Coronary artery (tissue), 2 donors: Measurements from ENCODE around the gene ZSWIM3.

Experiments
- DNase-seq: peaks from one replicate; pipeline ENCODE4 v3.0.0-alpha.2; 2017; ENCODE audit warnings: low spot score
- H3K27ac ChIP-seq, 2 donors: fragments of 200-600 bp; sonication (generic); one replicate each; pipeline ENCODE4 v1.5.1; 2016 to 2019
- H3K4me3 ChIP-seq: fragments of 200-600 bp; sonication (generic); 2 replicates; pipeline ENCODE4 v1.5.1; 2016; ENCODE audit warnings: mild to moderate bottlenecking, moderate library complexity
- CTCF ChIP-seq: fragments of 200-600 bp; sonication (generic); IDR thresholded peaks from one replicate; pipeline ENCODE4 v1.5.1; 2019; ENCODE audit warnings: antibody characterized with exemption

Gene ZSWIM3

GRCh38 chr20:45833030-45833882 lies 24.2 kb upstream of the ZSWIM3 start, which contains the start of gene SNX21:
Gene SNX21, plus strand, starts transcription at chr20:45833799. Its CDS starts 121 bp downstream, at chr20:45833920.
- H3K27ac ChIP-seq: peak within 1 kb of the TSS; percentile 86 to 97
- H3K4me3 ChIP-seq: peak within 1 kb of the TSS; percentile 87
- DNase-seq: peak; percentile 95
- TF ChIP-seq CTCF: no peak

- H3K4me3 ChIP-seq: peak overlapping the region; percentile 87
- peak; percentile 87 for DNase-seq
- TF ChIP-seq CTCF: no peak
- peak overlapping the region; percentile 86 to 97 for H3K27ac ChIP-seq
Measured at GRCh38 chr20:45833883-45834796, 23.3 kb upstream of the ZSWIM3 start.

- H3K4me3 ChIP-seq: peak overlapping the region; percentile 87
- TF ChIP-seq CTCF: no peak
- H3K27ac ChIP-seq: peak overlapping the region; percentile 86 to 97
- no peak for DNase-seq
Measured at GRCh38 chr20:45834797-45835161, 22.6 kb upstream of the ZSWIM3 start.

- DNase-seq: no peak
- H3K4me3 ChIP-seq: peak overlapping the region; percentile 87
Measured at GRCh38 chr20:45835329-45835765, 22.1 kb upstream of the ZSWIM3 start.

GRCh38 chr20:45835825-45836224 lies 21.6 kb upstream of the ZSWIM3 start:
- peak overlapping the region; percentile 86 to 97 for H3K27ac ChIP-seq
- DNase-seq: peak; percentile 89

More at GRCh38 chr20:45835329-45835765, 22.1 kb upstream of the ZSWIM3 start:
- peak overlapping the region; percentile 86 to 97 for H3K27ac ChIP-seq
- TF ChIP-seq CTCF: no peak

GRCh38 chr20:45836841-45837240 lies 20.6 kb upstream of the ZSWIM3 start:
- TF ChIP-seq CTCF: no peak
- H3K4me3 ChIP-seq: peak overlapping the region; percentile 61
- DNase-seq: no peak
- H3K27ac ChIP-seq: peak overlapping the region in 1 of 2 donors; percentile 97

More at GRCh38 chr20:45835825-45836224, 21.6 kb upstream of the ZSWIM3 start:
- no peak for TF ChIP-seq CTCF
- H3K4me3 ChIP-seq: peak overlapping the region; percentile 87
